Left lung (tissue), 10 donors: ENCODE data around the gene FNDC3B. TPM values are rescaled to one million over a fixed set of nuclear protein-coding genes. Genes with fewer than 3 reads are reported as not detected.

Experiments used
- ATAC-seq: fragments of 200-7000 bp; cut with Tn5 transposase; one replicate; pipeline ENCODE4 v1.9.1; 2020; ENCODE audit warnings: moderate library complexity
- DNase-seq, 4 donors: peaks; one replicate each; pipeline ENCODE4 v3.0.0-alpha.2; 2013 to 2020
- H3K27ac ChIP-seq, 2 donors: fragments of 200-600 bp; sonication (generic) in 1 of 2; one replicate each; pipeline versions ENCODE4 v1.5.0 to v1.8.0; 2020 to 2021
- H3K27me3 ChIP-seq, 2 donors: fragments of 200-600 bp; sonication (generic) in 1 of 2; one replicate each; pipeline versions ENCODE4 v1.5.0 to v1.8.0; 2020 to 2021
- H3K36me3 ChIP-seq, 2 donors: fragments of 200-600 bp; sonication (generic) in 1 of 2; one replicate each; pipeline versions ENCODE4 v1.5.0 to v1.8.0; 2020 to 2021
- H3K4me1 ChIP-seq, 2 donors: fragments of 200-600 bp; one replicate each; pipeline ENCODE4 v1.8.0; 2021
- H3K4me3 ChIP-seq, 2 donors: fragments of 200-600 bp; sonication (generic) in 1 of 2; one replicate each; pipeline versions ENCODE4 v1.5.0 to v1.8.0; 2020 to 2021; ENCODE audit warnings: mild to moderate bottlenecking in 1 of 2
- H3K9me3 ChIP-seq, 2 donors: fragments of 200-600 bp; sonication (generic) in 1 of 2; one replicate each; pipeline versions ENCODE4 v1.5.0 to v1.8.0; 2020 to 2021
- intact Hi-C, 2 donors: fragments of 100-400 bp; cut with DNase I; formaldehyde crosslinking; loops; one replicate each; pipeline versions ENCODE4 v1.11.2 to v1.14.2; 2022
- polyA plus RNA-seq, 6 donors: library from polyadenylated mRNA; unstranded; fragments of 120-200 nt; gene quantifications; one replicate each; pipeline ENCODE4 v1.2.1, GENCODE V29; 2013; ENCODE audit not compliant: insufficient read length in 6 of 6
- total RNA-seq, 2 donors: library from RNA; stranded (reverse); fragmentation: NEBNext Ultra II Directional; extraction: Animal tissue kit (Norgen Biotek cat#: 25700); gene quantifications; one replicate each; pipeline ENCODE4 v1.2.1, GENCODE V29; 2021
- TF ChIP-seq, protein P1 (sequence below), 2 donors: fragments of 200-600 bp; sonication (generic) in 1 of 2; IDR thresholded peaks; one replicate each; pipeline versions ENCODE4 v1.5.0 to v1.8.0; 2021; ENCODE audit warnings: antibody characterized with exemption in 2 of 2
- donor health status: DM: no; HTN: yes; CAD: no.
- donor health status: DM: no; HTN: no; CAD: no.

Gene FNDC3B
- total and polyA plus RNA-seq, 8 donors = 35.2 to 185 (median 42.3) TPM

GRCh38 chr3:172106037-172106954 lies 66.9 kb downstream of the FNDC3B start:
- intact Hi-C loops = no loop called here
- no peaks in the 10 kb centered on the region for H3K9me3 ChIP-seq
- no peak overlapping the region for H3K4me3 ChIP-seq
- H3K27me3 ChIP-seq = no peaks in the 10 kb centered on the region
- DNase-seq = no peak
- peak overlapping the region; percentile 57 to 80 for H3K27ac ChIP-seq
- no peaks in the 10 kb centered on the region for H3K36me3 ChIP-seq
- H3K4me1 ChIP-seq = peaks cover 41 to 84% of the 10 kb centered on the region in 2 donors
- TF ChIP-seq, protein P1, sequence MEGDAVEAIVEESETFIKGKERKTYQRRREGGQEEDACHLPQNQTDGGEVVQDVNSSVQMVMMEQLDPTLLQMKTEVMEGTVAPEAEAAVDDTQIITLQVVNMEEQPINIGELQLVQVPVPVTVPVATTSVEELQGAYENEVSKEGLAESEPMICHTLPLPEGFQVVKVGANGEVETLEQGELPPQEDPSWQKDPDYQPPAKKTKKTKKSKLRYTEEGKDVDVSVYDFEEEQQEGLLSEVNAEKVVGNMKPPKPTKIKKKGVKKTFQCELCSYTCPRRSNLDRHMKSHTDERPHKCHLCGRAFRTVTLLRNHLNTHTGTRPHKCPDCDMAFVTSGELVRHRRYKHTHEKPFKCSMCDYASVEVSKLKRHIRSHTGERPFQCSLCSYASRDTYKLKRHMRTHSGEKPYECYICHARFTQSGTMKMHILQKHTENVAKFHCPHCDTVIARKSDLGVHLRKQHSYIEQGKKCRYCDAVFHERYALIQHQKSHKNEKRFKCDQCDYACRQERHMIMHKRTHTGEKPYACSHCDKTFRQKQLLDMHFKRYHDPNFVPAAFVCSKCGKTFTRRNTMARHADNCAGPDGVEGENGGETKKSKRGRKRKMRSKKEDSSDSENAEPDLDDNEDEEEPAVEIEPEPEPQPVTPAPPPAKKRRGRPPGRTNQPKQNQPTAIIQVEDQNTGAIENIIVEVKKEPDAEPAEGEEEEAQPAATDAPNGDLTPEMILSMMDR (IDR thresholded peaks at IDR 0.05) = no peak
- ATAC-seq = no peak

DNA sequence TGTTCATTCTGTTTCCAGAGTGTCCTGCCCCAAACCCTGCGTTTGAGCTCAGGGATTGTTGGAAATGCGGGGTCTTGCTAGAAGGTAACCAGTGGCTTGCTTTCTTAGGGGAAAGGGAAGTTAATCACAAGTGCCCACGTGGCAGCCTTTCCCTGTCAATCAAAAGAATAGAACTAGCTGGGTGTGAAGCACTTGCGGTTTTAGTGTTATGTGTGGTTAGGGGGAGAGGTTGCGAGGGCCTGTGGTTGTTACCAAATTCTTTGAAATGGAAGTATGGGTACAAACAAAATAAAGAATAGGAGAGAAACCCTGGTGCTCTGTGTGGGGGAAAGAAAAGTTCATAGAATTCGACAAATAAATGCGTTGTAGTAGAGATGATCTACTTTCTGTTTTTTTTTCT lies 67.6 kb downstream of the FNDC3B start:
- Histone ChIP-seq H3K36me3 (no peaks in the 10 kb centered on the region), H3K27me3 (no peaks in the 10 kb centered on the region), H3K27ac (peak overlapping the region; percentile 57 to 80), H3K9me3 (no peaks in the 10 kb centered on the region), H3K4me1 (peaks cover 39 to 77% of the 10 kb centered on the region in 2 donors), H3K4me3 (no peak overlapping the region)
- intact Hi-C loops = no loop called here
- TF ChIP-seq, protein P1 (IDR thresholded peaks at IDR 0.05) = no peak
- peak in 2 of 4 donors; percentile 61 to 84 for DNase-seq
- peak; percentile 66 for ATAC-seq

GRCh38 chr3:172107403-172107802 lies 68.0 kb downstream of the FNDC3B start:
- no peak for DNase-seq
- peak overlapping the region; percentile 57 to 80 for H3K27ac ChIP-seq
- no peak overlapping the region for H3K4me3 ChIP-seq
- no peak for ATAC-seq
- intact Hi-C loops = no loop called here
- peaks cover 34 to 77% of the 10 kb centered on the region in 2 donors for H3K4me1 ChIP-seq
- TF ChIP-seq, protein P1 (IDR thresholded peaks at IDR 0.05) = no peak
- no peaks in the 10 kb centered on the region for H3K27me3 ChIP-seq
- H3K9me3 ChIP-seq = no peaks in the 10 kb centered on the region
- peaks cover 0 to 3% of the 10 kb centered on the region in 2 donors for H3K36me3 ChIP-seq

- intact Hi-C loops = no loop called here
- no peaks in the 10 kb centered on the region for H3K27me3 ChIP-seq
- no peak for ATAC-seq
Measured at GRCh38 chr3:172110127-172110779, 70.9 kb downstream of the FNDC3B start.

More at GRCh38 chr3:172110127-172110779, 70.9 kb downstream of the FNDC3B start:
- Histone ChIP-seq H3K9me3 (no peaks in the 10 kb centered on the region), H3K4me1 (peaks cover 16 to 70% of the 10 kb centered on the region in 2 donors), H3K27ac (no peak overlapping the region), H3K36me3 (peaks cover 0 to 32% of the 10 kb centered on the region in 2 donors), H3K4me3 (no peak overlapping the region)
- no peak for DNase-seq
- TF ChIP-seq, protein P1 (IDR thresholded peaks at IDR 0.05) = no peak
